ENCODE results near the gene TGFA.

TGFA gene

GRCh38 chr2:70549064-70549710 lies 4.4 kb downstream of the TGFA start:
- no peak for DNase-seq (ENCODE audit: low read depth in 1 of 2, low spot score in 1 of 2)
- in situ Hi-C loops (cut with HindIII; ENCODE audit: low pct_unique_long_range_greater_than_20kb, low sequenced_read_pairs), result no loop called here
- no peak for TF ChIP-seq JUND (IDR thresholded peaks at IDR 0.05; ENCODE audit: low read depth)

GRCh38 chr2:70548233-70548632 lies 5.4 kb downstream of the TGFA start:
- TF ChIP-seq JUND (IDR thresholded peaks at IDR 0.05; ENCODE audit: low read depth), result no peak
- in situ Hi-C loops (cut with HindIII; ENCODE audit: low pct_unique_long_range_greater_than_20kb, low sequenced_read_pairs), result no loop called here
- no peak for DNase-seq (ENCODE audit: low read depth in 1 of 2, low spot score in 1 of 2)

GRCh38 chr2:70546885-70547284 lies 6.7 kb downstream of the TGFA start:
- in situ Hi-C loops (cut with HindIII; ENCODE audit: low pct_unique_long_range_greater_than_20kb, low sequenced_read_pairs), result no loop called here
- no peak for TF ChIP-seq JUND (IDR thresholded peaks at IDR 0.05; ENCODE audit: low read depth)
- no peak for DNase-seq (ENCODE audit: low read depth in 1 of 2, low spot score in 1 of 2)

- in situ Hi-C loops (cut with HindIII; ENCODE audit: low pct_unique_long_range_greater_than_20kb, low sequenced_read_pairs), result no loop called here
- TF ChIP-seq JUND (IDR thresholded peaks at IDR 0.05; ENCODE audit: low read depth), result no peak
- DNase-seq (ENCODE audit: low read depth in 1 of 2, low spot score in 1 of 2), result no peak
Measured at GRCh38 chr2:70546376-70546775, 7.2 kb downstream of the TGFA start.

- DNase-seq (ENCODE audit: low read depth in 1 of 2, low spot score in 1 of 2), result no peak
- TF ChIP-seq JUND (IDR thresholded peaks at IDR 0.05; ENCODE audit: low read depth), result no peak
- in situ Hi-C loops (cut with HindIII; ENCODE audit: low pct_unique_long_range_greater_than_20kb, low sequenced_read_pairs), result no loop called here
Measured at GRCh38 chr2:70541481-70542020, 12.1 kb downstream of the TGFA start.

DNA sequence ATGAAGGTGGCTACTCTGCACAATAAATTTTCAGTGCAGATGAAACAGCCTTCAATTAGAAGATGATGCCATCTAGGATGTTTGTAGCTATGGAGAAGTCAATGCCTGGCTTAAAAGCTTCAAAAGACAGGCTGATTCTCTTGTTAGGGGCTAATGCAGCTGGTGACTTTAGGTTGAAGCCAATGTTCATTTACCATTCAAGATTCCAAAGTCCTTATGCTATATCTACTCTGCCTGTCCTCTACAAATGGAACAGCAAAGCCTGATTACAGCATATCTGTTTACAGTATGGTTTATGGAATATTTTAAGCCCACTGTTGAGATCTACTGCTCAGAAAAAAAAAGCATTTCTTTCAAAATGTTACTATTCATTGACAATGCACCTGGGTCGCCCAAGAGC lies 15.8 kb downstream of the TGFA start:
- TF ChIP-seq JUND (IDR thresholded peaks at IDR 0.05; ENCODE audit: low read depth), result no peak
- in situ Hi-C loops (cut with HindIII; ENCODE audit: low pct_unique_long_range_greater_than_20kb, low sequenced_read_pairs), result no loop called here
- no peak for DNase-seq (ENCODE audit: low read depth in 1 of 2, low spot score in 1 of 2)

- TF ChIP-seq JUND (IDR thresholded peaks at IDR 0.05; ENCODE audit: low read depth), result no peak
- in situ Hi-C loops (cut with HindIII; ENCODE audit: low pct_unique_long_range_greater_than_20kb, low sequenced_read_pairs), result no loop called here
- DNase-seq (ENCODE audit: low read depth in 1 of 2, low spot score in 1 of 2), result no peak
Measured at GRCh38 chr2:70536517-70537055, 17.0 kb downstream of the TGFA start.

- no peak for DNase-seq (ENCODE audit: low read depth in 1 of 2, low spot score in 1 of 2)
- in situ Hi-C loops (cut with HindIII; ENCODE audit: low pct_unique_long_range_greater_than_20kb, low sequenced_read_pairs), result no loop called here
- no peak for TF ChIP-seq JUND (IDR thresholded peaks at IDR 0.05; ENCODE audit: low read depth)
Measured at GRCh38 chr2:70535573-70535972, 18.1 kb downstream of the TGFA start.

GRCh38 chr2:70534183-70534836 lies 19.3 kb downstream of the TGFA start:
- DNase-seq (ENCODE audit: low read depth in 1 of 2, low spot score in 1 of 2), result no peak
- in situ Hi-C loops (cut with HindIII; ENCODE audit: low pct_unique_long_range_greater_than_20kb, low sequenced_read_pairs), result no loop called here
- TF ChIP-seq JUND (IDR thresholded peaks at IDR 0.05; ENCODE audit: low read depth), result no peak

- in situ Hi-C loops (cut with HindIII; ENCODE audit: low pct_unique_long_range_greater_than_20kb, low sequenced_read_pairs), result no loop called here
- no peak for TF ChIP-seq JUND (IDR thresholded peaks at IDR 0.05; ENCODE audit: low read depth)
- DNase-seq (ENCODE audit: low read depth in 1 of 2, low spot score in 1 of 2), result no peak
Measured at GRCh38 chr2:70532244-70532935, 21.2 kb downstream of the TGFA start.

- in situ Hi-C loops (cut with HindIII; ENCODE audit: low pct_unique_long_range_greater_than_20kb, low sequenced_read_pairs), result no loop called here
- TF ChIP-seq JUND (IDR thresholded peaks at IDR 0.05; ENCODE audit: low read depth), result no peak
- DNase-seq (ENCODE audit: low read depth in 1 of 2, low spot score in 1 of 2), result no peak
Measured at GRCh38 chr2:70531419-70532086, 22.1 kb downstream of the TGFA start.

DNA sequence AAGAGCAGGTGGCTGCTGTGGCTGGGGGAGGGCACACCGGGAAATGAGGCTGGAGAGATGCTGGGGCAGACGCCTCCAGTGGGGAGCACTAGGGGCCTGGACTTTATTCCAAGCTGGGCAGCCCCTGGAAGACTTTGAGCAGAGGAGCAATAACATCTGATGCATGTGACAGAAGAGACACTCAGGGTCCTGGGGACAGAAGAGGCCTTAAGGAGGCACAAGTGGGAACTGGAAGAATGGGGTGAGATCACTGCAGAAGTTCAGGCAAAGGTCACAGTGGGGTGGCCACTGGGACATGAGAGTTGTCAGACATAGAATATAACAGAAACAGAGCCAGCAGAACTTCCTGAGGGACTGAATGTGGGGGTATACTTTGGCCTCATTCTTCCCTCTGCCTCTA lies 24.0 kb downstream of the TGFA start:
- DNase-seq (ENCODE audit: low read depth in 1 of 2, low spot score in 1 of 2), result no peak
- TF ChIP-seq JUND (IDR thresholded peaks at IDR 0.05; ENCODE audit: low read depth), result no peak
- in situ Hi-C loops (cut with HindIII; ENCODE audit: low pct_unique_long_range_greater_than_20kb, low sequenced_read_pairs), result no loop called here

Data from T47D (cell line).